Measurements from ENCODE around the gene EDC3.
"Not testable (repeated sequence)": the region's sequence is repeated elsewhere in the genome, so short reads cannot be mapped to it uniquely, and the experiment has no call there.

Gene EDC3

GRCh38 chr15:74648051-74648842 is 47.6 kb downstream of the EDC3 start:
- DNase-seq (ENCODE audit: low read depth in 2 of 2), result no peak

- no peak for DNase-seq (ENCODE audit: low read depth in 2 of 2)
Observed at GRCh38 chr15:74646480-74646879, 49.3 kb downstream of the EDC3 start.

- DNase-seq (ENCODE audit: low read depth in 2 of 2), result no peak
Observed at GRCh38 chr15:74643665-74644204, 52.1 kb downstream of the EDC3 start.

- DNase-seq (ENCODE audit: low read depth in 2 of 2), result no peak
Observed at GRCh38 chr15:74642734-74643664, 52.8 kb downstream of the EDC3 start.

GRCh38 chr15:74642348-74642733 is 53.5 kb downstream of the EDC3 start:
- no peak for DNase-seq (ENCODE audit: low read depth in 2 of 2)

GRCh38 chr15:74641151-74641550 is 54.7 kb downstream of the EDC3 start:
- no peak for DNase-seq (ENCODE audit: low read depth in 2 of 2)

GRCh38 chr15:74636984-74637383 is 58.8 kb downstream of the EDC3 start:
- DNase-seq (ENCODE audit: low read depth in 2 of 2), result no peak

- peak; percentile 46 to 58 for DNase-seq (ENCODE audit: low read depth in 2 of 2)
Observed at GRCh38 chr15:74635228-74635627, 60.6 kb downstream of the EDC3 start.

GRCh38 chr15:74633781-74634180 is 62.0 kb downstream of the EDC3 start:
- DNase-seq (ENCODE audit: low read depth in 2 of 2), result no peak

GRCh38 chr15:74632601-74633000 is 63.2 kb downstream of the EDC3 start:
- no peak for DNase-seq (ENCODE audit: low read depth in 2 of 2)

GRCh38 chr15:74631935-74632560 is 63.8 kb downstream of the EDC3 start:
- peak; percentile 44 to 49 for DNase-seq (ENCODE audit: low read depth in 2 of 2)

GRCh38 chr15:74631408-74631807 is 64.4 kb downstream of the EDC3 start:
- no peak for DNase-seq (ENCODE audit: low read depth in 2 of 2)

- DNase-seq (ENCODE audit: low read depth in 2 of 2), result no peak
Observed at GRCh38 chr15:74631087-74631385, 64.8 kb downstream of the EDC3 start.

GRCh38 chr15:74630284-74631086 is 65.3 kb downstream of the EDC3 start:
- no peak for DNase-seq (ENCODE audit: low read depth in 2 of 2)

GRCh38 chr15:74629696-74630095 is 66.1 kb downstream of the EDC3 start:
- DNase-seq (ENCODE audit: low read depth in 2 of 2), result not testable (repeated sequence)

- no peak for DNase-seq (ENCODE audit: low read depth in 2 of 2)
Observed at GRCh38 chr15:74628949-74629348, 66.9 kb downstream of the EDC3 start.

GRCh38 chr15:74628199-74628598 is 67.6 kb downstream of the EDC3 start:
- DNase-seq (ENCODE audit: low read depth in 2 of 2), result no peak

GRCh38 chr15:74627766-74628165 is 68.1 kb downstream of the EDC3 start:
- DNase-seq (ENCODE audit: low read depth in 2 of 2), result no peak

GRCh38 chr15:74626752-74627692 is 68.8 kb downstream of the EDC3 start:
- DNase-seq (ENCODE audit: low read depth in 2 of 2), result no peak

- no peak for DNase-seq (ENCODE audit: low read depth in 2 of 2)
Observed at GRCh38 chr15:74626336-74626735, 69.5 kb downstream of the EDC3 start.

Measured in stimulated activated CD8-positive, alpha-beta memory T cell treated with anti-CD3 and anti-CD28 coated beads, Interleukin-2, amount 100 ng/mL, for 48 hours (primary cell).